HepG2 (cell line): Measurements from ENCODE around the gene SLC1A4. TPM values are rescaled to one million over a fixed set of nuclear protein-coding genes. Genes with fewer than 3 reads are reported as not detected.
A peak's percentile ranks its signal among the peaks of the same experiment; 100 is the strongest.

Experiments
- ATAC-seq: fragments of 200-7000 bp; cut with Tn5 transposase; 3 replicates; pipeline ENCODE4 v1.9.1; 2020; ENCODE audit warnings: mild to moderate bottlenecking, moderate library complexity
- BruUV-seq: library from RNA; stranded (reverse); fragments of 400-500 nt; replicated peaks from 2 replicates; lab custom pipeline; 2021; lab: Mats Ljungman, UMichigan
- CTCF ChIA-PET: fragments of 300-600 bp; formaldehyde crosslinking; extraction: SDS; loops from one replicate; lab custom pipeline; 2021; ENCODE audit warnings: low total read pairs, inconsistent platforms, low intra/inter-chr PET ratio; lab: Yijun Ruan, JAX
- POLR2A ChIA-PET: fragments of 350-600 bp; sonication (Branson Sonifier 250); formaldehyde crosslinking; loops from one replicate; lab custom pipeline; 2020; ENCODE audit warnings: antibody characterized with exemption, inconsistent platforms; lab: Yijun Ruan, JAX
- DNase-seq: peaks from one replicate; pipeline ENCODE4 v3.0.0-alpha.2; 2015; ENCODE audit warnings: low spot score
- FAIRE-seq: peaks from 3 replicates; lab custom pipeline; 2011; peaks lifted over from hg19 to GRCh38; lab: Jason Lieb, UNC
- H2AFZ ChIP-seq: one replicate; pipeline ENCODE4 v1.6.1; 2011; ENCODE audit warnings: low read length, inconsistent platforms
- H3K27ac ChIP-seq: fragments of 300-600 bp; 3 replicates; pipeline ENCODE4 v1.8.0; 2011; ENCODE audit warnings: mixed run types, mild to moderate bottlenecking, mixed read lengths, low read length, inconsistent platforms; ENCODE audit not compliant: insufficient read depth; ENCODE audit errors: extremely low read length
- H3K27me3 ChIP-seq, 2 experiments: fragments of 200-600 bp in 1 of 2; 2 replicates in 1 of 2; 3 replicates in 1 of 2; pipeline versions ENCODE4 v1.6.0 to v1.8.0; 2011; ENCODE audit warnings: low read length in 2 of 2, mild to moderate bottlenecking in 2 of 2, moderate library complexity in 2 of 2, inconsistent platforms in 1 of 2; ENCODE audit not compliant: insufficient read depth in 2 of 2, control insufficient read depth in 1 of 2
- H3K36me3 ChIP-seq, 2 experiments: fragments of 200-600 bp in 1 of 2; replicated peaks in 1 of 2; 2 replicates in 1 of 2; 3 replicates in 1 of 2; pipeline versions ENCODE4 v1.5.1 to v1.8.0; 2011; ENCODE audit warnings: low read length in 2 of 2, inconsistent platforms in 1 of 2; ENCODE audit not compliant: insufficient read depth in 2 of 2, control insufficient read depth in 1 of 2
- H3K4me1 ChIP-seq: 2 replicates; pipeline ENCODE4 v1.5.1; 2012; ENCODE audit warnings: low read length, inconsistent platforms; ENCODE audit not compliant: insufficient read depth
- H3K4me2 ChIP-seq: 2 replicates; pipeline ENCODE4 v1.6.0; 2011; ENCODE audit warnings: low read depth, low read length, inconsistent platforms
- H3K4me3 ChIP-seq, 3 experiments: fragments of 200-600 bp in 1 of 3; sonication (generic), shearing (Covaris generic) in 1 of 3; replicated peaks in 1 of 3; 2 replicates each; pipeline ENCODE4 v1.5.1; 2011 to 2016; ENCODE audit warnings: low read length in 3 of 3, inconsistent platforms in 2 of 3, low read depth in 2 of 3, mild to moderate bottlenecking in 2 of 3, control low read depth in 1 of 3, mixed read lengths in 1 of 3; ENCODE audit not compliant: insufficient read depth in 1 of 3
- H3K79me2 ChIP-seq: one replicate; pipeline ENCODE4 v1.6.1; 2011; ENCODE audit warnings: low read length, inconsistent platforms; ENCODE audit not compliant: insufficient read depth
- H3K9ac ChIP-seq: 2 replicates; pipeline ENCODE4 v1.6.0; 2011; ENCODE audit warnings: mild to moderate bottlenecking, low read depth, low read length, inconsistent platforms; ENCODE audit not compliant: insufficient read depth
- H3K9me3 ChIP-seq: 2 replicates; pipeline ENCODE4 v1.5.1; 2012; ENCODE audit warnings: mild to moderate bottlenecking, low read length
- H4K20me1 ChIP-seq: 2 replicates; pipeline ENCODE4 v1.6.0; 2011; ENCODE audit warnings: inconsistent platforms, mild to moderate bottlenecking, low read length, moderate library complexity; ENCODE audit not compliant: insufficient read depth
- ATF7 ChIP-seq, 2 experiments: fragments of 450-650 bp in 1 of 2; sonication (generic) in 1 of 2; formaldehyde crosslinking in 1 of 2; IDR thresholded peaks; 2 replicates each; pipeline versions ENCODE4 v1.4.0 to v1.6.1; 2016 to 2020; ENCODE audit warnings: antibody characterized with exemption in 1 of 2, mild to moderate bottlenecking in 1 of 2, missing genetic modification reagents in 1 of 2
- CEBPG ChIP-seq: IDR thresholded peaks from 2 replicates; pipeline ENCODE4 v1.6.1; 2016
- CHD2 ChIP-seq: IDR thresholded peaks from 2 replicates; pipeline ENCODE4 v1.6.1; 2011; ENCODE audit warnings: low read depth, low read length, improper control_type of control experiment
- ETV6 ChIP-seq: sonication (generic); formaldehyde crosslinking; conservative IDR thresholded peaks from 2 replicates; pipeline ENCODE4 v1.4.0; 2020; ENCODE audit warnings: missing genetic modification reagents
- KLF15 ChIP-seq: sonication (generic); formaldehyde crosslinking; IDR thresholded peaks from 2 replicates; pipeline ENCODE4 v1.8.1; 2023; ENCODE audit warnings: borderline replicate concordance, mild to moderate bottlenecking, inconsistent platforms, missing genetic modification reagents, mixed read lengths
- ZKSCAN8 ChIP-seq: IDR thresholded peaks from 2 replicates; pipeline ENCODE4 v1.6.1; 2016; ENCODE audit warnings: borderline replicate concordance, missing genetic modification reagents, missing compliant biosample characterization
- ZNF652 ChIP-seq: IDR thresholded peaks from 2 replicates; pipeline ENCODE4 v1.6.1; 2016; ENCODE audit warnings: low read depth, borderline replicate concordance
- WGBS: methylation state at CpG from one replicate; pipeline ENCODE4 v1.1.6; 2017; ENCODE audit warnings: low lambda C conversion rate; 5-methylcytosine and 5-hydroxymethylcytosine counted together
- in situ Hi-C: cut with HindIII; loops from 2 replicates; pipeline ENCODE4 v1.10.0; 2017; ENCODE audit warnings: low pct_unique_long_range_greater_than_20kb; ENCODE audit not compliant: extremely low pct_ligation_motif_present
- intact Hi-C: fragments of 100-400 bp; cut with micrococcal nuclease; formaldehyde crosslinking; loops from one replicate; pipeline ENCODE4 v1.10.0; 2022; ENCODE audit not compliant: unreplicated experiment
- polyA plus RNA-seq, 8 experiments: library from polyadenylated mRNA; depleted of rRNA in 3 of 8; stranded (reverse) in 7 of 8; unstranded in 1 of 8; fragments of >200 nt; fragmentation: Illumina TruSeq in 4 of 8; extraction: Trizol in 4 of 8; gene quantifications; 2 replicates each; pipeline versions ENCODE4 v1.2.1 to v1.2.3, GENCODE V29; 2011 to 2016; ENCODE audit warnings: low read depth in 4 of 8, missing spikeins in 1 of 8, mixed read lengths in 1 of 8; ENCODE audit not compliant: insufficient read depth in 1 of 8
- total RNA-seq, 5 experiments: library from RNA; depleted of rRNA; stranded (reverse); fragments of >200 nt; fragmentation: Illumina TruSeq; extraction: Trizol; gene quantifications; 2 replicates each; pipeline ENCODE4 v1.2.3, GENCODE V29; 2016; ENCODE audit warnings: low read depth in 1 of 5
- TF ChIP-seq, protein P1 (sequence below): sonication (generic); formaldehyde crosslinking; IDR thresholded peaks from 2 replicates; pipeline ENCODE4 v1.5.0; 2020; ENCODE audit warnings: missing genetic modification reagents
- TF ChIP-seq, protein P2 (sequence below): sonication (generic); formaldehyde crosslinking; IDR thresholded peaks from 2 replicates; pipeline ENCODE4 v1.5.0; 2020; ENCODE audit warnings: missing genetic modification reagents
- TF ChIP-seq, protein P3 (sequence below), 2 experiments: fragments of 450-650 bp in 1 of 2; sonication (generic) in 1 of 2; formaldehyde crosslinking; IDR thresholded peaks; 2 replicates each; pipeline versions ENCODE4 v1.5.0 to v1.8.0; 2020 to 2022; ENCODE audit warnings: mild to moderate bottlenecking in 1 of 2, missing genetic modification reagents in 1 of 2

SLC1A4 gene
- total and polyA plus RNA-seq, 2 of the 13 experiments (the other 11 are each of a cell fraction or from before 2014, with no cell fraction given): 21.0 to 39.6 TPM

DNA sequence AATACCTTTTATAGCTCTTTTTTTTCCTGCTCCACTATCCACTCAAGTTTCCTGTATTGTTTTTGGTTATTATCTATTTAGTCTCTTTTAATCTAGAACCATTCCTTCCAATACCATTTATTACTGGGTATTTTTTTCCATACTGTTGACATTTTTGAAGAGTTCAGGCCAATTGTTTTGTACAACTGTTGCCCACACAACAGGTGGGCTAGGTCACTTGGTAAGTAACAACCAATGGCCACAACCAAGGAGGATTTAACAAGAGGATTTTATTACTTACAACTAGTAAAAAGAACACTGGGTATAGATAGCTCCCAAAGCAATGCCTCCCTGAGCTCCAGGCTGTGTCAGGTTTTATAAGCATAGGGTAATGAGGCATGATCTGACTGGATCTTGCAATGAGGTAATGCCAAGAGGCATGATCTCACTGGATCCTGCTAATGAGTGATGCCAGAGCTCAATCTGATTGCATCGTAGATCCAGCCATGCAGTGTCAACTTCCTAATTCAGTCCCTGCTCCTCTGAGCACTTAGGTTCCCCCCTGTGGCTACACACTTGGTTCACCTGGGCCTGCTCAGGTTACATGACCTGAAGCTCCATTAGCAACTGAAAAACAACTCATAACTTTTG, 59.9 kb downstream of the SLC1A4 start:
- Histone ChIP-seq H3K79me2 (no peaks in the 10 kb centered on the region), H3K36me3 (peaks cover 0 to 4% of the 10 kb centered on the region in 2 experiments; a peak in 1 of 5 replicates), H3K4me1 (peaks cover 17% of the 10 kb centered on the region), H3K27ac (no peak overlapping the region), H4K20me1 (no peaks in the 10 kb centered on the region), H3K4me3 (no peak overlapping the region), H3K9me3 (no peaks in the 10 kb centered on the region), H2AFZ (no peak overlapping the region), H3K9ac (no peak overlapping the region), H3K4me2 (no peak overlapping the region), H3K27me3 (no peaks in the 10 kb centered on the region)
- intact Hi-C loops: no loop called here
- ChIA-PET CTCF (no interaction called here), POLR2A (interaction anchor here (0.6 to 0.9 kb wide), 2 partner anchors 16 to 60 kb away, joined by 3 to 4 read pairs; no protein-coding TSS in a partner anchor)
- 100% methylated on average over 1 of the region's 1 CpG for WGBS
- in situ Hi-C loops: no loop called here
- no TSS peak for BruUV-seq
- TF ChIP-seq ZNF652 (no peak), CHD2 (no peak), ETV6 (CRISPR knock-in tag) (no peak), ZKSCAN8 (no peak), KLF15 (CRISPR knock-in tag) (no peak), CEBPG (CRISPR knock-in tag) (peak; percentile 52), ATF7 (IDR thresholded peaks at IDR 0.05) (0 out of 2 replicates have a peak, but pooled peaks have one; percentile 27), ATF7 (CRISPR knock-in tag; IDR thresholded peaks at IDR 0.05) (no peak)
- TF ChIP-seq, protein P1, sequence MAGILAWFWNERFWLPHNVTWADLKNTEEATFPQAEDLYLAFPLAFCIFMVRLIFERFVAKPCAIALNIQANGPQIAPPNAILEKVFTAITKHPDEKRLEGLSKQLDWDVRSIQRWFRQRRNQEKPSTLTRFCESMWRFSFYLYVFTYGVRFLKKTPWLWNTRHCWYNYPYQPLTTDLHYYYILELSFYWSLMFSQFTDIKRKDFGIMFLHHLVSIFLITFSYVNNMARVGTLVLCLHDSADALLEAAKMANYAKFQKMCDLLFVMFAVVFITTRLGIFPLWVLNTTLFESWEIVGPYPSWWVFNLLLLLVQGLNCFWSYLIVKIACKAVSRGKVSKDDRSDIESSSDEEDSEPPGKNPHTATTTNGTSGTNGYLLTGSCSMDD (CRISPR knock-in tag): no peak
- TF ChIP-seq, protein P2, sequence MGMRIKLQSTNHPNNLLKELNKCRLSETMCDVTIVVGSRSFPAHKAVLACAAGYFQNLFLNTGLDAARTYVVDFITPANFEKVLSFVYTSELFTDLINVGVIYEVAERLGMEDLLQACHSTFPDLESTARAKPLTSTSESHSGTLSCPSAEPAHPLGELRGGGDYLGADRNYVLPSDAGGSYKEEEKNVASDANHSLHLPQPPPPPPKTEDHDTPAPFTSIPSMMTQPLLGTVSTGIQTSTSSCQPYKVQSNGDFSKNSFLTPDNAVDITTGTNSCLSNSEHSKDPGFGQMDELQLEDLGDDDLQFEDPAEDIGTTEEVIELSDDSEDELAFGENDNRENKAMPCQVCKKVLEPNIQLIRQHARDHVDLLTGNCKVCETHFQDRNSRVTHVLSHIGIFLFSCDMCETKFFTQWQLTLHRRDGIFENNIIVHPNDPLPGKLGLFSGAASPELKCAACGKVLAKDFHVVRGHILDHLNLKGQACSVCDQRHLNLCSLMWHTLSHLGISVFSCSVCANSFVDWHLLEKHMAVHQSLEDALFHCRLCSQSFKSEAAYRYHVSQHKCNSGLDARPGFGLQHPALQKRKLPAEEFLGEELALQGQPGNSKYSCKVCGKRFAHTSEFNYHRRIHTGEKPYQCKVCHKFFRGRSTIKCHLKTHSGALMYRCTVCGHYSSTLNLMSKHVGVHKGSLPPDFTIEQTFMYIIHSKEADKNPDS (CRISPR knock-in tag): no peak
- TF ChIP-seq, protein P3, sequence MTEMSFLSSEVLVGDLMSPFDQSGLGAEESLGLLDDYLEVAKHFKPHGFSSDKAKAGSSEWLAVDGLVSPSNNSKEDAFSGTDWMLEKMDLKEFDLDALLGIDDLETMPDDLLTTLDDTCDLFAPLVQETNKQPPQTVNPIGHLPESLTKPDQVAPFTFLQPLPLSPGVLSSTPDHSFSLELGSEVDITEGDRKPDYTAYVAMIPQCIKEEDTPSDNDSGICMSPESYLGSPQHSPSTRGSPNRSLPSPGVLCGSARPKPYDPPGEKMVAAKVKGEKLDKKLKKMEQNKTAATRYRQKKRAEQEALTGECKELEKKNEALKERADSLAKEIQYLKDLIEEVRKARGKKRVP (CRISPR knock-in tag; IDR thresholded peaks at IDR 0.05): peak in 1 of 2 experiments; percentile 93; a peak in 2 of 4 replicates
- ATAC-seq (no peak), DNase-seq (no peak), FAIRE-seq (no peak)
